GM21737 (cell line): Measurements from ENCODE around the gene MPHOSPH10.
A peak's percentile ranks its signal among the peaks of the same experiment; 100 is the strongest.
"Not testable (repeated sequence)": the region's sequence is repeated elsewhere in the genome, so short reads cannot be mapped to it uniquely, and the experiment has no call there.

ENCODE experiments used
- ATAC-seq: cut with Tn5 transposase; IDR thresholded peaks from one replicate; pipeline ENCODE4 v1.9.1; 2021; ENCODE audit warnings: mild to moderate bottlenecking, moderate library complexity; ENCODE audit not compliant: unreplicated experiment

MPHOSPH10 gene

DNA sequence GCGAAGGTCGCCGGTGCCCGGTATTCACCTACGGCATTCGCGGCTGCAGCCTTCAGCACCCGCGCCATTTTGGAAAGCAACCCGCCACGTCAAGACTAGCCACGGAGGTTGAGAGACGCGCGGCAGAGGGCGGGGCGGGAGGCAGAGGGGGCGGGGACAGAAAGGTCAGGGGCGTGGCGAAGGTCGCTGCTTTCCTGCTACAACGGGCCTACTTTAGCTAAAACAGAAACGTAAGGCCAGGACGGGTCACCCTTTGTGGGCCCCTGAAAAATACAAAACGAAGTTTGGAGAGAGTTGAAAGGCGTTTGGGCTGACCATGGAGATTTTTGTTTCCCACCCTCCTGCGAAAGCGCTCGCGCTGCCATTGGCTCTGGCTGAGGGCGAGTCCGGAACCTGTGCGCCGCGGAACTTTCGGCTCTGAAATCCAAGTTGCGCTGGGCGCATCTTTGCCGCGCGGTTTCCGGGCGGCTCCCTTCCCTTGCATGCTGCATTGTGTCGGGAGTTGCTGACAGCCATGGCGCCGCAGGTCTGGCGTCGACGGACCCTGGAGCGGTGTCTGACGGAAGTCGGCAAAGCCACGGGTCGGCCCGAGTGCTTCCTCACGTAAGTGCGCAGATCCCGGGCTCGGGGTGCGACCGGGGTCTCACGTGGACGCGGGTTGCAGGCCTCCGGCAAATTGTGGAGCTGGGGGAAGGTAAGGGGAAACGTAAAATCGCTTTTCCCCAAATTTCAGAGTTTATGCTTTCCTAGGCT is at the start of gene MPHOSPH10, which contains the start of gene MCEE:
Gene MPHOSPH10, plus strand, starts transcription at position 483 of the 753 bp plus-strand sequence. Its CDS starts 32 bp downstream, at position 515.
Gene MCEE, minus strand, starts transcription at position 78 of the 753 bp plus-strand sequence. Its CDS starts 10 bp downstream, at position 68.
- peak; percentile 88 for ATAC-seq

GRCh38 chr2:71082402-71083252 is 47.8 kb upstream of the MPHOSPH10 start:
- ATAC-seq: no peak

GRCh38 chr2:71083297-71083696 is 47.1 kb upstream of the MPHOSPH10 start:
- not testable (repeated sequence) for ATAC-seq

- not testable (repeated sequence) for ATAC-seq
Observed at GRCh38 chr2:71083752-71084312, 46.6 kb upstream of the MPHOSPH10 start.

DNA sequence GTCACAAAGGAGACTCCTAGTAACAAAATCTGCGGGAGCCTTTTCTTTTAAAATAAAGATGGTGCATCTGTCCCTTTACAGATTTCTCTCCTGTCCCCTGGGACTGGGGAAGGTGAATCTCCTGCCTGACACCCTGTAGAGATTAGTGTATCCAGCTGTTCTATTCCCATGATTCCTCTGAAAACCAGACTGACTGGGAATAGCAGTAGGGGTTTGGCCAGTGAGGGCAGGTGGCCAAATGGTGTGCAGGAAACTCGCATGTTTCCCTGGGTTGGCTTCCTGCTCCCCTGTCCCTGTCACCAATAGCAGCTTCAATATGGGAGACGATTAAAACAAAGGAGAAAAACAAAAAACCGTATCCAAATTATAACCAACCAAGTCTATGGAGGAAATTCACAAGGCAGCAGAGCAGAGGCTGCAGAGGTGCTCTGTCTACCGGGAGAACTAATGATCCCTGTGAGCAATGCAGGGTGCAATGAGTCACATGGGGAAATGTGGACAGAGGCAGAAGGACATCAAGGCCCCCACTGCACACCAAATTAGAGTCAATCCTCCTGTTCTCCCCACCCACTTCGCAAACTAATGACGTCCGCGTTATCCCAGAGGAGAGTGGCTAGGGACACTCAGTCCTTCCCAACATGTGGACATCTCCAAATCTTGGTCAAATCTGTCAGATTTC is 45.0 kb upstream of the MPHOSPH10 start:
- not testable (repeated sequence) for ATAC-seq

- not testable (repeated sequence) for ATAC-seq
Observed at GRCh38 chr2:71089475-71089874, 41.0 kb upstream of the MPHOSPH10 start.

- ATAC-seq: not testable (repeated sequence)
Observed at GRCh38 chr2:71091808-71092207, 38.6 kb upstream of the MPHOSPH10 start.

DNA sequence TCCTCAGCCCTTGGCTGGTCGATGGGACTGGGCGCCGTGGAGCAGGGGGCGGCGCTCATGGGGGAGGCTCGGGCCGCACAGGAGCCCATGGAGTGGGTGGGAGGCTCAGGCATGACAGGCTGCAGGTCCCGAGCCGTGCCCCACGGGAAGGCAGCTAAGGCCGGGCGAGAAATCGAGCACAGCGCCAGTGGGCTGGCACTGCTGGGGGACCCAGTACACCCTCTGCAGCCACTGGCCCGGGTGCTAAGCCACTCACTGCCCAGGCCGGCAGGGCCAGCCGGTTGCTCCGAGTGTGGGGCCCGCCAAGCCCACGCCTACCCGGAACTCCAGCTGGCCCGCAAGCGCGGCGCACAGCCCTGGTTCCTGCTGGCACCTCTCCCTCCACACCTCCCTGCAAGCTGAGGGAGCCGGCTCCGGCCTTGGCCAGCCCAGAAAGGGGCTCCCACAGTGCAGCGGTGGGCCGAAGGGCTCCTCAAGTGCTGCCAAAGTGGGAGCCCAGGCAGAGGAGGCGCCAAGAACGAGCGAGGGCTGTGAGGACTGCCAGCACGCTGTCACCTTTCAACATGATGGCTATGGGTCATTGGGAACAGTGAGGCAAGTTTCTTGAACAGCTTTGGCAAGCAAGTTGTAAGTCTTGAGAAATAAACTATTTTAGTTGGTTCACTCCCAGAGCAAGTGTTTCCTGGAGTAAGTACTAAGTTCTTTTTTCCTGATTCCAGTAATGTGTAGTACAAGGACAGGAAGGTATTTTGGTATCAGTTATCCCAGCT is 37.8 kb upstream of the MPHOSPH10 start:
- not testable (repeated sequence) for ATAC-seq

DNA sequence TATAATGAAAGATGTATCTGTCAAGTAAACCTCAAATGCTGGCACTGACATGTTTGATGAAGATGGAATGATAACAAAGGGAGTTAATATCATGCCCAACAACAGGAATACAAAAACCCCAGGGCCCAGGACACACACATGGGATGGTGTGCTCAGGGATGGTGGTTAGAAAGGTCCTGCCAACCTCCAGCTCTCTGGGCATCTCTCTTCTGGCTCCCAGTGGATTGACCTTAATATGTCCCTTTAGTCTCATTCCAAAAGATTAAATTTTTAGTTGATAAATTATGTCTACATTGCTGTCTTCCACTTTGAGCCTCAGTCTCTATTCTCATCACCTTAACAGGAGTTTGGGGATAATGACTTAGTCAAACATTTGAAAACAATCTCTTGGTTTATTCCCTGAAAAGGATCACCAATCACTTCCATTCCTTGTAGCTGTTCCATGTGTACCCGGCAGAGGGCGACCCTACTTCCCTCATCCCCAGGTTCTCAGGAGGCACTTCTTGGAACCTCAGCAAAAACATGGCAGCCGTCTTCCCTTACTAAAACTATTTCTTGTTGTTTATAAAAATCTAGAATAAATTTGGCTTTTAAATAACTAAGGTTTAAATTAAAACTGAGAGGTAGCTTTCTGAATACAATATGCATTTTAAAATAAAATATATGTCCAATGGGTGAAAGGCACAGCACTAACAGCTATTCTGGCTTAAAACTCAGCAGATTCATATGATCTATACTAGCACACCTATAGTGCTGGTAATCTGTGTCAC is 30.1 kb upstream of the MPHOSPH10 start:
- no peak for ATAC-seq

- no peak for ATAC-seq
Observed at GRCh38 chr2:71101656-71102055, 28.8 kb upstream of the MPHOSPH10 start.

GRCh38 chr2:71102981-71103681 is 27.3 kb upstream of the MPHOSPH10 start:
- ATAC-seq: no peak

DNA sequence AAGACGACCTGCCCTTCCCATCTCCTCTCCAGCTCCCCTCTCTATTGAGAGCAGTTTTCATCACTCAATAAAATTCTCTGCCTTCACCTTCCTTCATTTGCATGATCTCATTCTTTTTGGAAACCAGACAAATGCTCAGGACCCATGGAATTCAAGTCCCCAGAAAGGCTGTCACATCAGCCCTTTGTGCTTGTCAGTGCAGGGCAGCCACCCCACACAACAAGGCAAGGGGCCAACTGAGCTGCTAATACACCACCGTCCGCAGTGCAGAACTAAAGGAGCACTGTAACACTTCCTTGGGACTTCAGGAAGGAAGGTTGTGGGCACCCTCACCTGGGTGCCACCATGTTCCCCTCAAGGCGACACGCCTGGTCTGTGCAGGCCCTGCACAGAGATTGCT is 26.6 kb upstream of the MPHOSPH10 start:
- ATAC-seq: no peak

DNA sequence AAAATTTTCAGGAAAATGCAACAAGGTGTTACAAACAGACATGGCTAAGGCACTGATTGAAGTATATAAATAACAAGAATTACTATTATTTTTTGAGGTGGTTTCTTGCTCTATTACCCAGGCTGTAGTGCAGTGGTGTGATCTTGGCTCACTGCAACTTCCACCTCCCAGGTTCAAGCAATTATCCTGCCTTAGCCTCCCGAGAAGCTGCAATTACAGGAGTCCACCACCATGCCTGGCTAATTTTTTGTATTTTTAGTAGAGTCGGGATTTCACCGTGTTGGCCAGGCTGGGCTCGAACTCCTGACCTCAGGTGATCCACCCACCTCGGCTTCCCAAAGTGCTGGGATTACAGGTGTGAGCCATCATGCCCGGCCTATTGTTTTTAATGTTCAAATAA is 24.0 kb upstream of the MPHOSPH10 start:
- ATAC-seq: not testable (repeated sequence)

- no peak for ATAC-seq
Observed at GRCh38 chr2:71108091-71108490, 22.3 kb upstream of the MPHOSPH10 start.

- no peak for ATAC-seq
Observed at GRCh38 chr2:71113843-71114242, 16.6 kb upstream of the MPHOSPH10 start.

GRCh38 chr2:71117063-71117462 is 13.4 kb upstream of the MPHOSPH10 start:
- no peak for ATAC-seq

DNA sequence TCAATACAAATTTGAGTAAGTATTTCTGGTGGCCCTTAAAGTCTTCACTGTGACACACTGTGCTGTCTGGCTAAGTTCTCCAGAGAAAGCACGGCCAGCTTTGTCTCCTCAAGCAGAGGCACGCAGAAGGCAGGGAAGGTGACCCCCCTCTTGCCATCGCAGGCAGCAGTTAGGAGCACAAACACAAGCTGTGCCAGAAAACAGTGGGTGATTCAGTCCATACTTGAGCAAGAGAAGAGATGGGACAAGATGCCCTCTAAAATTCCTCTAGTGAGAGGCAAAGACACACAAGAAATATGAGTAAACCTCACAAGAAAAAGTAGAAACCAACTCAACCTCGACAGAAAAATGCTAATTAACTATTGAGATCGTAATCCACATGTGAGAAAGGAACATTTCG is 10.2 kb upstream of the MPHOSPH10 start:
- ATAC-seq: no peak

DNA sequence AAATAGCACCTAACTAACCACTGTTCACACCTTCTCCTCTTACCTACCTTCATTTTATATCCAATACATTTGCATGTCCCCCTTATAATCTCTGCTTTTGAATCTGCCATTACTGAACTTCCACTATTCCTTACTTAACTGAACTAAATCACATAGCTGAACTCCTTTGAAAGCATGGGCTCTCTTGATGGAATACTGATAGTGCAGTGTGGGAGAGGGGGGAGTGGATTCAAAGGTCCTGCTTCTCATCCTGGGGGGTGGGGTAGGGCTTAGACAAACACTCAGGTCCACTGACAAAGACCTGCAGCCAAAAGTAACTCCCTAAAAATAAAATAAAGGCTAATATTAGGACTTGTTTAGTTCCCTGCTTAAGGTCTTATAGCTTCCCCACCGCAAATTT is 9.0 kb upstream of the MPHOSPH10 start:
- no peak for ATAC-seq
